Measurements from ENCODE around the gene CLSTN2.

CLSTN2 gene

DNA sequence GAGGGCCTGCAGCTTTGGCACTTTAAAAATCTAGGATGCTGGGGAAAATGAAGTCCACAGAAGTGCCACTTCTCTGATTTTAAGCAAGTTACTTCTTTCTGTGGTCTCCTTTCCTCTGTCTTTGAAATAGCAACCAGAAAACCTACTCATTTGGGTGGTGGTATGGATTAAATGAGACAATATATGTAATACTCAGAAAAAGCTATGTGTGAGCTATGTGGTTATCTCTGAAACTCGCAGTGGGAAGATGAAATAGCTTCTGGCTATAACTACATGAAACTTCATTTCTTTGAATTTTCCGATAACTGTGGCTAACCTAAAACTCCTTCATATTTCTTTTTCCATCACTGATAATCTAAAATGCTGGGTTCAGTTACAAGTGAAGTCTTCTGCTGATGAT, 368.9 kb downstream of the CLSTN2 start:
- Histone ChIP-seq H3K4me1 (ENCODE audit: control insufficient read depth in 1 of 2, insufficient read depth in 2 of 2, low read length in 2 of 2) (no peaks in the 10 kb centered on the region), H3K79me1 (ENCODE audit: low read length) (no peaks in the 10 kb centered on the region), H3K4ac (ENCODE audit: low read depth, low read length) (no peak overlapping the region), H2BK5ac (ENCODE audit: low read depth, low read length, poor library complexity) (no peak overlapping the region), H3K9me3 (ENCODE audit: insufficient read depth, low read depth, low read length) (no peaks in the 10 kb centered on the region), H3K27ac (ENCODE audit: low read depth, low read length) (no peak overlapping the region), H3K14ac (ENCODE audit: low read length) (no peak overlapping the region), H4K91ac (ENCODE audit: low read depth, low read length) (no peak overlapping the region), H3K36me3 (ENCODE audit: control insufficient read depth in 1 of 2, insufficient read depth in 2 of 2, low read length in 2 of 2) (no peaks in the 10 kb centered on the region), H4K8ac (ENCODE audit: low read depth, low read length) (no peak overlapping the region), H3K4me2 (ENCODE audit: low read length) (no peak overlapping the region), H3K4me3 (ENCODE audit: low read depth, low read length) (no peak overlapping the region), H2AFZ (ENCODE audit: insufficient read depth, low read length, poor library complexity) (no peak overlapping the region), H3K79me2 (ENCODE audit: control insufficient read depth, insufficient read depth, low read length, poor library complexity) (no peaks in the 10 kb centered on the region), H3K9ac (ENCODE audit: low read length) (no peak overlapping the region), H3K27me3 (ENCODE audit: insufficient read depth, low read length) (no peaks in the 10 kb centered on the region), H3K18ac (ENCODE audit: low read length) (no peak overlapping the region), H4K12ac (ENCODE audit: low read depth, low read length) (no peak overlapping the region), H2AK5ac (ENCODE audit: low read length) (no peak overlapping the region), H2BK120ac (ENCODE audit: insufficient read depth, low read length, poor library complexity) (no peak overlapping the region), H2BK12ac (ENCODE audit: low read length) (no peak overlapping the region), H3K23ac (ENCODE audit: low read length) (no peak overlapping the region)
- WGBS (ENCODE audit: extremely low coverage, insufficient coverage, insufficient read length): no CpG with 5 or more reads among the region's 2 CpGs
- DNase-seq: no peak

DNA sequence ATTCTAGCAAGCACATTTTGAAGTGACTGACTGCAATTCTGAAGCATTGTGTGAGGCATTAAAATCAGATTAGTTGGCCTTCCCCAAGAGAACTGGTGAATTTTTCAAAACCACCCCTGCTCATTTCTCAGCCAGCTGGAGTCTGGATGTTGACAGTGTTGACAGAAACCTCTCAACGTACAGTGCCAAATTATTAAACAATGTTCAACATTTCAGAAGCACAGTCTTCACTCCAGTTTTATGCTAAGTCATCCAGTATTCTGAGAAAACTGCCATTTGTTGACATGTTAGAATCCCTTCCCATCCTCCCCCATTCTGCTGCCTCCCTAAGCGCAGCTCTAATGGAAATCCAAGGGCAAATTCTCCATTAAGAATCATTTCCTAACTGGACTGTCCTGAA, 373.6 kb downstream of the CLSTN2 start:
- no CpG with 5 or more reads among the region's 2 CpGs for WGBS (ENCODE audit: extremely low coverage, insufficient coverage, insufficient read length)

DNA sequence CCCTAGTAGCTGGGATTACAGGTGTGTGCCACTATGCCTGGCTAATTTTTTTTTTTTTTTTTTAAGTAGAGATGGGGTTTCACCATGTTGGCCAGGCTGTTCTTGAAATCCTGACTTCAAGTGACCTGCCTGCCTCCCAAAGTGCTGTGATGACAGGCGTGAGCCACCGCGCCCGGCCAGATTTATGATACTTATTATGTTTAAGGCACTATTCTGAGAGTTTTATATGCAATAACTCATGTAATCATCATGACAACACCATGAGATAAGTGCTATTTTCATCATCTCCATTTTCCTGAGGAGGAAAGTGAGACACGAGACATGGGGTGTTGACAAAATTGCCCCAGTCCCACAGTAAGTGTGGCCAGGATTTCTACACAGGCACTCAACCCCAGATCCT, 376.4 kb downstream of the CLSTN2 start:
- Histone ChIP-seq H4K8ac (ENCODE audit: low read depth, low read length) (no peak overlapping the region), H3K18ac (ENCODE audit: low read length) (no peak overlapping the region)

More for the DNA sequence above, 373.6 kb downstream of the CLSTN2 start:
- Histone ChIP-seq H4K12ac (ENCODE audit: low read depth, low read length) (no peak overlapping the region), H2BK120ac (ENCODE audit: insufficient read depth, low read length, poor library complexity) (no peak overlapping the region), H3K4me3 (ENCODE audit: low read depth, low read length) (no peak overlapping the region), H3K4me2 (ENCODE audit: low read length) (no peak overlapping the region), H3K4me1 (ENCODE audit: control insufficient read depth in 1 of 2, insufficient read depth in 2 of 2, low read length in 2 of 2) (no peaks in the 10 kb centered on the region), H2BK12ac (ENCODE audit: low read length) (no peak overlapping the region), H3K9ac (ENCODE audit: low read length) (no peak overlapping the region), H3K18ac (ENCODE audit: low read length) (no peak overlapping the region), H3K79me2 (ENCODE audit: control insufficient read depth, insufficient read depth, low read length, poor library complexity) (no peaks in the 10 kb centered on the region), H3K36me3 (ENCODE audit: control insufficient read depth in 1 of 2, insufficient read depth in 2 of 2, low read length in 2 of 2) (no peaks in the 10 kb centered on the region), H2AFZ (ENCODE audit: insufficient read depth, low read length, poor library complexity) (no peak overlapping the region), H4K8ac (ENCODE audit: low read depth, low read length) (no peak overlapping the region), H3K23ac (ENCODE audit: low read length) (no peak overlapping the region), H2BK5ac (ENCODE audit: low read depth, low read length, poor library complexity) (no peak overlapping the region), H3K14ac (ENCODE audit: low read length) (no peak overlapping the region), H3K27me3 (ENCODE audit: insufficient read depth, low read length) (no peaks in the 10 kb centered on the region), H3K27ac (ENCODE audit: low read depth, low read length) (no peak overlapping the region), H2AK5ac (ENCODE audit: low read length) (no peak overlapping the region), H3K9me3 (ENCODE audit: insufficient read depth, low read depth, low read length) (no peaks in the 10 kb centered on the region), H4K91ac (ENCODE audit: low read depth, low read length) (no peak overlapping the region), H3K4ac (ENCODE audit: low read depth, low read length) (no peak overlapping the region), H3K79me1 (ENCODE audit: low read length) (no peaks in the 10 kb centered on the region)
- DNase-seq: no peak

DNA sequence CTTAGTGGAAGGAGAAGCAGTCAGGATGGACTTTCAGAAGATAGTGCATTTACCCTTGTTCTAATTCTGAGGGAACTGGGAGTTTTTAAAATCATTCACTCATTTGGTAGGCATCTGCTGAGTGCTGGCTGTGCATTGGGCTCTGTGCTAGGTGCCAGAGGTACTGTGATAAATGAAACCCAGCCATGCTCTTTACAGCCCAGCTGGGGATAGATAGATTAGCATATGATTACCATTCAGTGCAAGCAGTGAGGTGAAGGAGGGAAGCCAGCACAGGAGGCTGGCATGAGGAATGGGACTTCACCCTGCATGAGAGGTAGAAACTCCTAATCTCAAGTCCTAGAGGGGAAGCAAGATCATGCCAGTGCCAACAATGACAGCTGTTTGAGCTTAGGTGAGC, 381.0 kb downstream of the CLSTN2 start:
- Histone ChIP-seq H3K36me3 (ENCODE audit: control insufficient read depth in 1 of 2, insufficient read depth in 2 of 2, low read length in 2 of 2) (no peaks in the 10 kb centered on the region), H3K14ac (ENCODE audit: low read length) (no peak overlapping the region), H4K8ac (ENCODE audit: low read depth, low read length) (no peak overlapping the region), H3K27me3 (ENCODE audit: insufficient read depth, low read length) (no peaks in the 10 kb centered on the region), H2AK5ac (ENCODE audit: low read length) (no peak overlapping the region), H3K9ac (ENCODE audit: low read length) (no peak overlapping the region), H2BK5ac (ENCODE audit: low read depth, low read length, poor library complexity) (no peak overlapping the region), H2BK12ac (ENCODE audit: low read length) (no peak overlapping the region), H3K27ac (ENCODE audit: low read depth, low read length) (no peak overlapping the region), H3K23ac (ENCODE audit: low read length) (no peak overlapping the region), H3K9me3 (ENCODE audit: insufficient read depth, low read depth, low read length) (no peaks in the 10 kb centered on the region), H4K91ac (ENCODE audit: low read depth, low read length) (no peak overlapping the region), H3K18ac (ENCODE audit: low read length) (no peak overlapping the region), H2BK120ac (ENCODE audit: insufficient read depth, low read length, poor library complexity) (no peak overlapping the region), H3K79me2 (ENCODE audit: control insufficient read depth, insufficient read depth, low read length, poor library complexity) (no peaks in the 10 kb centered on the region), H3K4me3 (ENCODE audit: low read depth, low read length) (no peak overlapping the region), H3K4ac (ENCODE audit: low read depth, low read length) (no peak overlapping the region), H3K4me2 (ENCODE audit: low read length) (no peak overlapping the region), H2AFZ (ENCODE audit: insufficient read depth, low read length, poor library complexity) (no peak overlapping the region), H4K12ac (ENCODE audit: low read depth, low read length) (no peak overlapping the region), H3K79me1 (ENCODE audit: low read length) (no peaks in the 10 kb centered on the region), H3K4me1 (ENCODE audit: control insufficient read depth in 1 of 2, insufficient read depth in 2 of 2, low read length in 2 of 2) (no peaks in the 10 kb centered on the region)
- DNase-seq: no peak

More for the DNA sequence above, 376.4 kb downstream of the CLSTN2 start:
- Histone ChIP-seq H3K4ac (ENCODE audit: low read depth, low read length) (no peak overlapping the region), H3K23ac (ENCODE audit: low read length) (no peak overlapping the region), H2BK120ac (ENCODE audit: insufficient read depth, low read length, poor library complexity) (no peak overlapping the region), H3K4me3 (ENCODE audit: low read depth, low read length) (no peak overlapping the region), H4K12ac (ENCODE audit: low read depth, low read length) (no peak overlapping the region), H2BK12ac (ENCODE audit: low read length) (no peak overlapping the region), H3K9ac (ENCODE audit: low read length) (no peak overlapping the region), H4K91ac (ENCODE audit: low read depth, low read length) (no peak overlapping the region), H3K36me3 (ENCODE audit: control insufficient read depth in 1 of 2, insufficient read depth in 2 of 2, low read length in 2 of 2) (no peaks in the 10 kb centered on the region), H3K27ac (ENCODE audit: low read depth, low read length) (no peak overlapping the region), H3K9me3 (ENCODE audit: insufficient read depth, low read depth, low read length) (no peaks in the 10 kb centered on the region), H3K14ac (ENCODE audit: low read length) (no peak overlapping the region), H3K4me2 (ENCODE audit: low read length) (no peak overlapping the region), H3K79me2 (ENCODE audit: control insufficient read depth, insufficient read depth, low read length, poor library complexity) (no peaks in the 10 kb centered on the region), H3K79me1 (ENCODE audit: low read length) (no peaks in the 10 kb centered on the region), H3K27me3 (ENCODE audit: insufficient read depth, low read length) (no peaks in the 10 kb centered on the region), H2AFZ (ENCODE audit: insufficient read depth, low read length, poor library complexity) (no peak overlapping the region), H3K4me1 (ENCODE audit: control insufficient read depth in 1 of 2, insufficient read depth in 2 of 2, low read length in 2 of 2) (no peaks in the 10 kb centered on the region), H2AK5ac (ENCODE audit: low read length) (no peak overlapping the region), H2BK5ac (ENCODE audit: low read depth, low read length, poor library complexity) (no peak overlapping the region)
- DNase-seq: no peak
- no CpG with 5 or more reads among the region's 5 CpGs for WGBS (ENCODE audit: extremely low coverage, insufficient coverage, insufficient read length)
